Left lung (tissue), 14 donors: ENCODE results near the gene SP7. TPM values are rescaled to one million over a fixed set of nuclear protein-coding genes. Genes with fewer than 3 reads are reported as not detected.

Experiments used
- ATAC-seq: fragments of 200-7000 bp; cut with Tn5 transposase; one replicate; pipeline ENCODE4 v1.9.1; 2020; ENCODE audit warnings: moderate library complexity
- DNase-seq, 4 donors: peaks; one replicate each; pipeline ENCODE4 v3.0.0-alpha.2; 2013 to 2020
- H3K27ac ChIP-seq, 2 donors: fragments of 200-600 bp; sonication (generic) in 1 of 2; one replicate each; pipeline versions ENCODE4 v1.5.0 to v1.8.0; 2020 to 2021
- H3K27me3 ChIP-seq, 2 donors: fragments of 200-600 bp; sonication (generic) in 1 of 2; one replicate each; pipeline versions ENCODE4 v1.5.0 to v1.8.0; 2020 to 2021
- H3K36me3 ChIP-seq, 2 donors: fragments of 200-600 bp; sonication (generic) in 1 of 2; one replicate each; pipeline versions ENCODE4 v1.5.0 to v1.8.0; 2020 to 2021
- H3K4me1 ChIP-seq, 2 donors: fragments of 200-600 bp; one replicate each; pipeline ENCODE4 v1.8.0; 2021
- H3K4me3 ChIP-seq, 2 donors: fragments of 200-600 bp; sonication (generic) in 1 of 2; one replicate each; pipeline versions ENCODE4 v1.5.0 to v1.8.0; 2020 to 2021; ENCODE audit warnings: mild to moderate bottlenecking in 1 of 2
- H3K9me3 ChIP-seq, 2 donors: fragments of 200-600 bp; sonication (generic) in 1 of 2; one replicate each; pipeline versions ENCODE4 v1.5.0 to v1.8.0; 2020 to 2021
- intact Hi-C, 2 donors: fragments of 100-400 bp; cut with DNase I; formaldehyde crosslinking; loops; one replicate each; pipeline versions ENCODE4 v1.11.2 to v1.14.2; 2022
- long read RNA-seq, 12 donors: library from polyadenylated mRNA in 2 of 12; unstranded in 2 of 12; transcript quantifications; one replicate each; pipeline ENCODE4 v2.0.0 and lab custom pipeline, GENCODE V29; 2019 to 2026
- polyA plus RNA-seq, 6 donors: library from polyadenylated mRNA; unstranded; fragments of 120-200 nt; gene quantifications; one replicate each; pipeline ENCODE4 v1.2.1, GENCODE V29; 2013; ENCODE audit not compliant: insufficient read length in 6 of 6
- total RNA-seq, 2 donors: library from RNA; stranded (reverse); fragmentation: NEBNext Ultra II Directional; extraction: Animal tissue kit (Norgen Biotek cat#: 25700); gene quantifications; one replicate each; pipeline ENCODE4 v1.2.1, GENCODE V29; 2021
- TF ChIP-seq, protein P1 (sequence below), 2 donors: fragments of 200-600 bp; sonication (generic) in 1 of 2; IDR thresholded peaks; one replicate each; pipeline versions ENCODE4 v1.5.0 to v1.8.0; 2021; ENCODE audit warnings: antibody characterized with exemption in 2 of 2
- donor health status: DM: no; HTN: yes; CAD: no.
- donor health status: DM: no; HTN: no; CAD: no.

SP7 gene
- total RNA-seq (under 1 TPM in 1 of 2 donors, not detected in 1; 0.64 TPM), polyA plus RNA-seq (under 1 TPM; 0.11 to 0.31 (median 0.15) TPM)
- long read RNA-seq, donor 1: 0 reads
- long read RNA-seq, donor 2: 0 reads
- long read RNA-seq, donor 3: 0 reads
- long read RNA-seq, donor 4: 0 reads
- long read RNA-seq, donor 5: 0 reads
- long read RNA-seq, donor 6: 0 reads
- long read RNA-seq, donor 7: 0 reads
- long read RNA-seq, donor 8: 0 reads
- long read RNA-seq, donor 9: 0 reads
- long read RNA-seq, donor 10: 0 reads
- long read RNA-seq, donor 11: 0 reads
- long read RNA-seq, donor 12: 0 reads

- no peak within 1 kb of the TSS for H3K27ac ChIP-seq
- intact Hi-C loops: no loop called here
- no peaks in the 10 kb centered on the region for H3K4me1 ChIP-seq
- DNase-seq (peak in 1 of 4 donors; percentile 87), ATAC-seq (no peak)
- H3K27me3 ChIP-seq: peaks cover 0 to 83% of the 10 kb centered on the region in 2 donors
- no peaks in the 10 kb centered on the region for H3K9me3 ChIP-seq
- no peaks in the 10 kb centered on the region for H3K36me3 ChIP-seq
- TF ChIP-seq, protein P1, sequence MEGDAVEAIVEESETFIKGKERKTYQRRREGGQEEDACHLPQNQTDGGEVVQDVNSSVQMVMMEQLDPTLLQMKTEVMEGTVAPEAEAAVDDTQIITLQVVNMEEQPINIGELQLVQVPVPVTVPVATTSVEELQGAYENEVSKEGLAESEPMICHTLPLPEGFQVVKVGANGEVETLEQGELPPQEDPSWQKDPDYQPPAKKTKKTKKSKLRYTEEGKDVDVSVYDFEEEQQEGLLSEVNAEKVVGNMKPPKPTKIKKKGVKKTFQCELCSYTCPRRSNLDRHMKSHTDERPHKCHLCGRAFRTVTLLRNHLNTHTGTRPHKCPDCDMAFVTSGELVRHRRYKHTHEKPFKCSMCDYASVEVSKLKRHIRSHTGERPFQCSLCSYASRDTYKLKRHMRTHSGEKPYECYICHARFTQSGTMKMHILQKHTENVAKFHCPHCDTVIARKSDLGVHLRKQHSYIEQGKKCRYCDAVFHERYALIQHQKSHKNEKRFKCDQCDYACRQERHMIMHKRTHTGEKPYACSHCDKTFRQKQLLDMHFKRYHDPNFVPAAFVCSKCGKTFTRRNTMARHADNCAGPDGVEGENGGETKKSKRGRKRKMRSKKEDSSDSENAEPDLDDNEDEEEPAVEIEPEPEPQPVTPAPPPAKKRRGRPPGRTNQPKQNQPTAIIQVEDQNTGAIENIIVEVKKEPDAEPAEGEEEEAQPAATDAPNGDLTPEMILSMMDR (IDR thresholded peaks at IDR 0.05): no peak
- H3K4me3 ChIP-seq: no peak within 1 kb of the TSS
Measured at GRCh38 chr12:53336181-53336681, at the start of gene SP7. Gene SP7, minus strand, starts transcription at chr12:53336354. Its CDS starts 708 bp downstream, at chr12:53335646.

DNA sequence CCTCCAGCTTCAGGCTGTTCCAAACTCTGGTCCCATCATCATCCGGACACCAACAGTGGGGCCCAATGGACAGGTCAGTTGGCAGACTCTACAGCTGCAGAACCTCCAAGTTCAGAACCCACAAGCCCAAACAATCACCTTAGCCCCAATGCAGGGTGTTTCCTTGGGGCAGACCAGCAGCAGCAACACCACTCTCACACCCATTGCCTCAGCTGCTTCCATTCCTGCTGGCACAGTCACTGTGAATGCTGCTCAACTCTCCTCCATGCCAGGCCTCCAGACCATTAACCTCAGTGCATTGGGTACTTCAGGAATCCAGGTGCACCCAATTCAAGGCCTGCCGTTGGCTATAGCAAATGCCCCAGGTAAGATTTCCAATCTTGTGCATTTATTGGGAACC is 47.1 kb upstream of the SP7 start:
- H3K4me3 ChIP-seq: peak overlapping the region; percentile 1 to 59
- no peak for ATAC-seq
- H3K27ac ChIP-seq: no peak overlapping the region
- DNase-seq: peak in 1 of 4 donors; percentile 22
- no peaks in the 10 kb centered on the region for H3K9me3 ChIP-seq
- TF ChIP-seq, protein P1 (IDR thresholded peaks at IDR 0.05): no peak
- no peaks in the 10 kb centered on the region for H3K27me3 ChIP-seq
- peaks cover 58 to 83% of the 10 kb centered on the region in 2 donors for H3K4me1 ChIP-seq
- intact Hi-C loops: no loop called here
- peaks cover 0 to 59% of the 10 kb centered on the region in 2 donors for H3K36me3 ChIP-seq

GRCh38 chr12:53381731-53382630 is 45.8 kb upstream of the SP7 start:
- TF ChIP-seq, protein P1 (IDR thresholded peaks at IDR 0.05): peak; percentile 24 to 44
- Histone ChIP-seq H3K4me3 (peak overlapping the region in 1 of 2 donors; percentile 59), H3K27me3 (no peaks in the 10 kb centered on the region), H3K9me3 (no peaks in the 10 kb centered on the region), H3K27ac (peak overlapping the region; percentile 86 to 97), H3K36me3 (peaks cover 0 to 52% of the 10 kb centered on the region in 2 donors), H3K4me1 (peaks cover 55 to 70% of the 10 kb centered on the region in 2 donors)
- ATAC-seq: no peak
- DNase-seq: peak in 1 of 4 donors; percentile 58
- intact Hi-C loops: no loop called here

DNA sequence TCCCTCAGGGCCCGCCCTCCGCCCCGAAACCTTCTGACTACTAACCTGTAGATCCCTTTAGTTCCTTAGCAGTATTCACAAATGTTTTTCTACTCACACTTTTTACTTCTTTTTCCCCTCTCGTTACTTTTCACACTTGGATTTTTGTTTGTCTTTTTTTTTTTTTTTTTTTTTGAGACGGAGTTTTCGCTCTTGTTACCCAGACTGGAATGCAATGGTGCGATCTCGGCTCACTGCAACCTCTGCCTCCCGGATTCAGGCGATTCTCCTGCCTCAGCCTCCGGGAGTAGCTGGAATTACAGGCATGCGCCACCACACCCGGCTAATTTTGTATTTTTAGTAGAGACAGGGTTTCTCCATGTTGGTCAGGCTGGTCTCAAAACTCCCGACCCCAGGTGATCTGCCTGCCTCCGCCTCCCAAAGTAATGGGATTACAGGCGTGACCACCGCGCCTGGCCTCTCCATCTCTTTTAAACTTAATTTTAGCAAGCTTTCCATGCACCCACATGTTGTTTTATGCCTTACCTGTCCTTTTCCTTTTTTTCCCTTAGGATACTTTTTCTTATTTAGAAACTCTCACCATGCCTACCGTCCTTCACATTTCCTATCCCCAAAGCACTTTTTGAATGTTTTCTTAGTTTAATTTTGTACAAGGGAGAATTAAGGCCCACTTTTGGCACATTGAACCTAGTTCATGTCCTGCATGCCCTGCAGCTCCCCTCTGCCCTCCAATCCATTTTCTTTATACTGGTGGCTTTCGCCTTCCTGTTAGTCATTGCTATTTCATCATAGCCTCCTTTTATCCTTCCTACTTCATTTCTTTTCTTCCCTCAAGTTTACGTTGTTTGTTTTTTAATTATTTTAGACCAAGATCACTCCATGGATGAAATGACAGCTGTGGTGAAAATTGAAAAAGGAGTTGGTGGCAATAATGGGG is 44.9 kb upstream of the SP7 start:
- Histone ChIP-seq H3K27ac (peak overlapping the region; percentile 86 to 97), H3K4me3 (peak overlapping the region; percentile 34 to 59), H3K27me3 (no peaks in the 10 kb centered on the region), H3K9me3 (no peaks in the 10 kb centered on the region), H3K36me3 (peaks cover 0 to 43% of the 10 kb centered on the region in 2 donors), H3K4me1 (peaks cover 54 to 61% of the 10 kb centered on the region in 2 donors)
- intact Hi-C loops: no loop called here
- ATAC-seq (no peak), DNase-seq (peak in 1 of 4 donors; percentile 40)
- TF ChIP-seq, protein P1 (IDR thresholded peaks at IDR 0.05): no peak
